Stimulated activated CD8-positive, alpha-beta memory T cell treated with anti-CD3 and anti-CD28 coated beads, Interleukin-12 subunit alpha, Interleukin-12 subunit beta, amount 100 ng/mL, for 4 hours (primary cell): ENCODE results near the gene RIN3.

Source experiments
- DNase-seq: peaks from one replicate; pipeline ENCODE4 v3.0.0-alpha.2; 2020; ENCODE audit warnings: low read depth

Gene RIN3, protein sequence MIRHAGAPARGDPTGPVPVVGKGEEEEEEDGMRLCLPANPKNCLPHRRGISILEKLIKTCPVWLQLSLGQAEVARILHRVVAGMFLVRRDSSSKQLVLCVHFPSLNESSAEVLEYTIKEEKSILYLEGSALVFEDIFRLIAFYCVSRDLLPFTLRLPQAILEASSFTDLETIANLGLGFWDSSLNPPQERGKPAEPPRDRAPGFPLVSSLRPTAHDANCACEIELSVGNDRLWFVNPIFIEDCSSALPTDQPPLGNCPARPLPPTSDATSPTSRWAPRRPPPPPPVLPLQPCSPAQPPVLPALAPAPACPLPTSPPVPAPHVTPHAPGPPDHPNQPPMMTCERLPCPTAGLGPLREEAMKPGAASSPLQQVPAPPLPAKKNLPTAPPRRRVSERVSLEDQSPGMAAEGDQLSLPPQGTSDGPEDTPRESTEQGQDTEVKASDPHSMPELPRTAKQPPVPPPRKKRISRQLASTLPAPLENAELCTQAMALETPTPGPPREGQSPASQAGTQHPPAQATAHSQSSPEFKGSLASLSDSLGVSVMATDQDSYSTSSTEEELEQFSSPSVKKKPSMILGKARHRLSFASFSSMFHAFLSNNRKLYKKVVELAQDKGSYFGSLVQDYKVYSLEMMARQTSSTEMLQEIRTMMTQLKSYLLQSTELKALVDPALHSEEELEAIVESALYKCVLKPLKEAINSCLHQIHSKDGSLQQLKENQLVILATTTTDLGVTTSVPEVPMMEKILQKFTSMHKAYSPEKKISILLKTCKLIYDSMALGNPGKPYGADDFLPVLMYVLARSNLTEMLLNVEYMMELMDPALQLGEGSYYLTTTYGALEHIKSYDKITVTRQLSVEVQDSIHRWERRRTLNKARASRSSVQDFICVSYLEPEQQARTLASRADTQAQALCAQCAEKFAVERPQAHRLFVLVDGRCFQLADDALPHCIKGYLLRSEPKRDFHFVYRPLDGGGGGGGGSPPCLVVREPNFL

DNA sequence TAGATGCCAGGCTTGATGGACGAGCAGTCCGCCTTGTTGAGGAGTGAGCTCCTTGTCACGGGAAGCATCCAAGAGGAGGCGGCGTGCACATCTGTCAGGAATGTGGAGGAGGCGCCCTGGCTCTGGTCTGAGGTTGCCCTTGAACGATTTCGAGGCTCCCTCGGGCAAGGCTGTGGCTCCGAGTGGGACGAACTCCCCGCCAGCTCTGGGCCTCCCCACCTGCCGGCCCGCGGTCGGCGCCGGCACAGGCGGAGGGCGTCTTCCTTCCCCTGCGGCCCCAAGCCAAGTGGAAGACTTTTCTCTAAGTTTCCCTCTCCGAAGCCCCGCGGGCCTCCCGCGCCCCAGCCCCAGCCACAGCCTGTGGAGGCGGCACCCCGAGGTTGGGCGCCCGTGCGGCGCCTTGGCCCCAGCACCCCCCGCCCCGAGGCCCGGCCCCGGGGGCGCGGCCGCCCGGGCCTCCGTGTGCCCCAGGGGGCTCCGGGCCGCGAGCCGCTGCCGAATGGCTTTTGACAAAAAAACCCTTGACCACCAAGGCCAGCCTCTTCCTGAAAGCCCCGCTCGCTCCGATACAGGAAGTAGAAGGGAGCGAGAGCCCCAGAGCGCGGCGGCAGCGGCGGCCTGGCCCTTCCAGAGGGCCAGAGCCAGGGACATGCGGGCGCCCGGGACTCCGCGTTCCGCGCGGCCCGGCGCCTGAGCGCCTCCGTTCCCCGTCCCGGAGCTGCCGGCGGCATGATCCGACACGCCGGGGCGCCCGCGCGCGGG lies at the start of gene RIN3:
Gene RIN3, plus strand, starts transcription at position 578 of the 762 bp plus-strand sequence. Its CDS starts 152 bp downstream, at position 730.
- peak; percentile 55 for DNase-seq

DNA sequence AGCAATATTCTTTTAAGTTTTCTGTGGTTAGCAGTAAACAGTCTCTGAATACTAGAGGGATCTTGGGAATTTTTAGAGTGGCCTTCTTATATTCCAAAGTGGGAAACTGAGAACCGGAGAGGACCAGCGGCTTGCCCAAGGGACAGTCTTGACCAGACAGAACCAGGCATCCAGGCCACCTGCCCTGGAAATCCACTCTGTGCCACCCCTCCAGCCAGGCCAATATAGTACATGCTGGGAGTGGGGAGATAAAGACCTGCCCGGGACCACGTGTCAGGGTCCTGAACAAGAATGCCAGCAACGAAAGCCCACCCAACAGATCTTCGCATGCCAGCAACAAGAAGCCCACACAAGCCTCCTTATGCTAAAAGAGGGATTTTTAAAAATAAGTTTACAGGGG lies 49.4 kb upstream of the RIN3 start:
- DNase-seq: no peak

DNA sequence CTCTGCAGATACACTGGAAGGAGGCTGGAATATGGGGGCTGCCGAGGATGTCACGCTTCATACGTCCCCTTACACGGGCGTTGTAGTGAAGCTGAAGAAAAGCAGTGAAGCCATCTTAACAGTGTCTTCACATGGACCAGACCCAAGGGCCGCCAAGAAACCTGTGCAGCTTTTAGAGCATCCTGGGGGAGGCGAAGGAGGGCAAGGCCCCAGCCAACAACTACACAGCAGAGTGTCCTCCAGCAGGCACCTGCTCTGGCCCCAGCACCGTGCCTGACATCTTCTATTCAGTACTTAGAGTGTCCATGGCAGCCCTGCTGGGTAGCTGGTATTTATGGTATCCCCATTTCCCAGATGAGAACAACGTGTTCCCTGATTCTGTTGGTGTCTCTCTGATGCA lies 48.9 kb upstream of the RIN3 start:
- no peak for DNase-seq

DNA sequence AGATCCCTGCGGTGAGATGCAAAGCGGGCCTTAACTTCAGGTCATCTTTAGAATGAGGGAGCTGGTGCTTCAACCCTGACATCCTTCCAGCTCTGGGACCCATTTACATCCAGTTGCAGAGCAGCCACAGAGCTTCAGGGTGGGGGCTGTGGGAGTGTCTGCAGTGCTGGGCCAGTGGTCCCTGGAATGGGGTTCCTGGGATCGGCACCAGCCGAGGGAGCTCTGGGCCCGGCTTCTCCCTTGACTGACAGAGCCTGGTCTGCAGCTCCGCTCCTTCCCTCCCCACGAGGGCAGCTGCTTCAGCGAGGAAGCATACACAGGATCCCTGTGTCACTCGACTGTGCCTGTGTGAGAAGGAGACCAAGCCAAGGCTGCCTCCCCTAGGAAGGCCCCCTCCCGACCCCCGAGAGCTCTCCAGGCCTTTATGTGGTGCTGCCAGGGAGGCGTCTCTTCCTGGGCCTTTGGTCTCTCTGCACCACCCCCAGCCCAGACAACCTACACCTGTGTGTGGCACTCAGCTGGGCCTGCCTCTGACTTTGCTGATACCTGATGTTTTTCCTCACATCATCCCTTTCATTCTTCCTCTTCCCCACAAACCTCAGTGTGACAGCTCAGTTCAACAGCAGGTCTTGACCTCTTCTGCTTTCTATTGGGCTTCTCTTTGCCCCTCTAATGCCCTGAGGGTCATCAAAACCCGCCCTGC lies 48.1 kb upstream of the RIN3 start:
- no peak for DNase-seq

DNA sequence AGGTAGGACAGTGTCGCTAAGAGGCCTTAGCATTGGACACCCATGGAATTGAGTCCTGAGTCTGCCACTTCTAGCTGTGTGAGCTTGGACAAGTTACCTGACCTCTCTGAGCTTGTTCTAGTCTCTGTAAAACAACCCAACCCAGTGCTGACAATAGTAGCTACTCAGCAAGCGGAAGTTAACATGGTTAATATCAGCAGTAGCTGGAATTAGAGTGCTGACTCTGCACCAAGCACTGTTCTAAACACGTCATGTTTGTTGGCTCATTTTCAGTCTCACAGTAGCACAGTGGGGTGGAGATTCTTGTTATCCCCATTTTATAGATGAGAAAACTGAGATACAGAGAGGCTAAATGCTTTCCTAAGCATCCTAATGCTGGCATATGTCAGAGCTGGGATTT lies 47.5 kb upstream of the RIN3 start:
- DNase-seq: no peak

DNA sequence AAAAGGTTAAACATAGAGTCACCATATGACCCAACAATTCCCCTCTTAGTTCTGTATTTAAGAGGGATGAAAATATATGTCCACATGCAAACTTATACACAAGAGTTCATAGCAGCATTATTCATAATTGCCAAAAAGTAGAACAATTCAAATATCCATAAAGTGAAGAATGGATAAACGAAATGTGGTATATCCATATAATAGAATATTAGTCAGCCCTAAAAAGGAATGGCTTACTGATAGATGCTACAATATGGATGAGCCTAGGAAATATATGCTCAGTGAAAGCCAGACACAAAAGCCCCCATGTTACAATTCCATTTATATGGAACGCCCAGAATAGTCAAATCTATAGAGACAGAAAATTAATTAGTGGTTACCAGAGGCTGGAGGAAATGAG lies 44.1 kb upstream of the RIN3 start:
- DNase-seq: no peak

DNA sequence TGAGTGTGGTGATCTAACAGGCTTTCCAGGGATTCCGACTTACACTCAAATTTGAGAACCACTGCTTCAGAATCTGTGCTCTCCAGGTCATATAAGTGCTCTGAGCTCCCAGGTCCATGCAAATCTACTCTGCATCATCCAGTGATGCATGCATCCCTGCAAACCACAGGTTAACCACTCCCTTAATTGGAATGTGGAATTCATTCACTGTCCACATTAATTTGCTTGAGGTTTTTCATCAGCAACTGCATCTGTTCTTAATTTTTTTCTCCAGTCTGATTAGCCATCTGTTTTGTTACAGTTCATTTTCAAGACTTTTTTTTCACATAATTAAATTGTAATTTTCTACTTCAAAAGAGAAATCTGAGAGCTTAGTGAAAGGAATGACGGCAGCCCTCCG lies 43.4 kb upstream of the RIN3 start:
- no peak for DNase-seq

DNA sequence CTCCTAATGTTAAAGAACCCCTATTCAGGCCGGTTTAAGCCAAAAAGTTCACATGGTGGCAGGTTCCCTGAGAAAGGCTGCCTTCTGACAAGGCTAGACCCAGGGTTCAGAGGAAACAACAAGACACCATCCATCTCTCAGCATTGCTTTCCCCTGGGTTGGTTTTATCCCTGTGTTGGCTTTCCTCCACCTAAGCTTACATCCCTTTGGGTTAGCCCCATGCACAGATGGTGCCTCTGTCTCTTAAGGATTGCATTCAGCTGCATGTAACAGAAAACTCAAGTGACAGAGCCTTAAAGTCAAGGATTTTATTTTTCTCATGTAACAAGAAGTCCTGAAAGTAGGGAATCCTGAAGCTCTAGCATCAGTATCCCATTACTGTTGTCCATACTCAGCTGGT lies 42.8 kb upstream of the RIN3 start:
- no peak for DNase-seq

DNA sequence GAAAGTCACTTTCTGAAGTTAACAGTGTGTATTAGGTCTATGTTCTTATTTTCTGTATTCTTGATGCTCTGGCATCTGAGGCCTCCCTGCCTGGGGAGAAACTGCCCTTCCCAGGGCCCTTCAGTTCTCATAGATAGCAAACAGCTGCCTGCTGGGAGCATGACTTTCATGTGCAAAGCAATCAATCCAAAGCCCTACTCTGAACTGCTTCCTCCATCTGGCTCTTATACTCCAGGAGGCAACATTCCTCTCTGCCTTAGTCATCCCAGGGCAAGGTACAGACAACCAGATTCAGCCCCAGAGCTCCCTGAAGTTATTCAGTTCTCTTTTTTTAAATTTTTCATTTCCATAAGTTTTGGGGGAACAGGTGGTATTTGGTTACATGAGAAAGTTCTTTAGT lies 41.7 kb upstream of the RIN3 start:
- DNase-seq: no peak

DNA sequence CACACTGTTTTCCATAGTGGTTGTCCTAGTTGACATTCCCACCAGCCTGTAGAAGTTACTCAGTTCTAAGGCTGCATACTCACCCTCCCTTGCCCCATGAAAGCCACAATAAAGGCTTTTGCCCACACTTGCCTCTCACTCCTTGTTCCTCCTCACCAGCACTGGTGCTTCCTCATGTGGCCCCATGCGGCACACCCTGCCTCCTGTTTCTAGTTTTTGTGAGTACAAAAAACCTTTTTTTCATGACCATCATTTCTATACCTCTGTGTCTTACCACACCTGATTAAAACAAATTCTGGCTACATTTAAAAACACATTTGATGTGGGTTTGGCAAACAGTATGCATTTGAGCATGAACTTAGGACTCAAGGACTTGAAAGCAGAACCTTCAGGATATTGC lies 40.7 kb upstream of the RIN3 start:
- no peak for DNase-seq

DNA sequence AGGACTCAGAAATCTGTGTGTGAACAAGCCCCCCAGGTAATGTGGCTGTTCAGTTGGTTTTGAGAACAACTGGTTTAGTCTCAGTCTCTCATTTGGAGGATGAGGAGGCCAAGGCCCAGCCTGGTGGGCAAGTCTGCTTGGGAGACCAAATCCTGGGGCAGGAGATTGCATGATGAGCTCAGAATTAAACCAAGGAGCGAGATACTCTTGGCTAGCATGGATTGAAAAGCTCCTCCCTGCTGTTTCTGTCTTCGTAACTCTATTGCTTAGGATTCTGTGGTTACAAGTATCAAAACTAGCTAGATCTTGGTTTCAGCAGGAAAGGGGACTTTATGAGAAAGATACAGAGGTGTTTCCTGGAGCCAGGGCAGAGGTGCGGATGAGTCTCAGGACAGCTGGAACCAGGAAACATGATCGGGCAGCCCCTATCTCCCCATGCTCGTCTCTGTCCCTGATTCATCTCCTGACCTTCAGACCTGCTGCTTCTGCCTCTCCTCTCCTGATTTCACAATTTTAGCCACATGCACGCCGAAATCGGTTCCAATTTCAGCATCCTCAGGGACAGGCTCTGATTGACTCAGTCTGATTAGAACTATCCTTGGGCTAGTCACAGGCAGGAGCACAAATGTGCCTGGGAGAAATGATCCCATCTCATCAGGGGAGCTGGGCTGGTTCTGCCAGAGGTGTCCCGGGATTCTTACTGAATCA lies 40.2 kb upstream of the RIN3 start:
- no peak for DNase-seq

DNA sequence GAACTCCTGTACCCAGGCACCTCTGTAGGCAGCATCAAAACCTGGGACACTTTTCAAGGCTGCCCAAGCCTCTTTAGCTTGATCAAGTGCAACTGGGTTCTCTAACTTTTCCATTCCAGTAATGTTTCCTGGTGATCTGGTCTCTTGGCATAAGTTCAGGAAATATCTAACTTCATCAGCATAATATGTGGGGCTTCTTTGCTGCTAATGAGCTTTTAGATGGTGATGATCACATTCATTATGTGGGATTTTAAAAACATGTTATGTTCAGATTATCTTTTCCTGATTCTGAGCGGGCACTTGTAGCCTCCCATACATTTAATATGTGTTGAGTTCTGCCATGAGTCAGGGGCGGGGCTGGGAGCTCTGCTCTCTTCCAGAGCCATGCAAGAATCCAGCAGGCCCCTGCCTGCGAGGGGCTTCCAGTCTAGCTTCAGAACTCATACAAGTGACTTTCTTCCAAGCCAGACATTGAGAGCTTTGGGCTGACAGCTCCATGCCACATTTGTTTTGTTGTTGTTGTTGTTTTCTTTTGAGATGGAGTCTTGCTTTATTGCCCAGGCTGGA lies 39.5 kb upstream of the RIN3 start:
- DNase-seq: no peak

DNA sequence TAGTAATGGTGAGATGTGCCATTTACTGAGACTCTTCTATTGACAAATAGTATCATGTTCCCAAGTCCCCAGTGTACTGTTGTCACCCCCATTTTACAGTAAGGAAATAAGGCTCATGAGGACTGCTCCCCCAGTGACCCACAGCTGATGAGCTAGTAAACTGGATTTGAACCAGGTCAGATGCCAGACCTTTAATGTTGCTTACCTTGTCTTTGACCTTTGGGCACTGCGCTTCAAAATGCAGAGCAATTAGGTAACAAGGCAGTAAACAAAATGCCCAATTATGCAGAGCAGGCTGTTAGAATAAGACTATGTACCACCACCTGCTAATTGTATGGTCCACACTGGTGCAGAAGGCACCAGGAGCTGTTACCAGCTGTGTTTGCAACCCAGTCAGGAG lies 38.5 kb upstream of the RIN3 start:
- DNase-seq: no peak

DNA sequence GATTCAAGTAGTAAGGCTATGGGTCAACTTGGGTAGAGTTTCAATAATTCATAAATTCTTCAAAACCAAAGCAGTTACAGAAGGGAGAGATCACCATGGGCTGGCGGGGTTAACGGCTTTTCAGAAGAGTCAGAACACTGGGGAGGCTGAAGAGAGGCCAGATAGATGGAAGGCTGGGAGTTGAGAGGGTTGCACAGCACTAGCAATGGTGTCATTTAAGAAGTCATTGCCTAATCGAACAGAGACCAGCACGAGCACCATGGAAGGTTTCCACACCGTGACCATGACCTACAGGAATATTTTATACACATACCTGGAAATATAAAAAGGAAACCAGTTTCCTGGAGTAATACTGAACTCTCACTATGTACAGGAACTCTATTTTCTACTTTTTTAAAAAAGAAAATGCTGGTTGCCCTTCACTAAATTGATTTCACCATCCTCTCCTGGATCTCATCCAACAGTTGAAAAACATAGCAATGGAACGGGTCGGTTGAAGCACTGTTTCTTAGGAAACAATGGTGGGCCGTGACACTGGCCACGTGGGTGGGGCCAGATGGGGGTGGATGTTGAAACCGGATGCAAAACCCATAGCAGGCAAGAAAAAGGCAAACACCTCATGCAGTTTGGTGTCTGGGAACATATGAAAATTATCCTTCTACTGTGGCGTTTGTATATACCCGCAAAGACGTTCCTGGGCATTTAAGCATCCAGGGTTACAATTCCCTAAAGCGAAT lies 38.0 kb upstream of the RIN3 start:
- DNase-seq: no peak

DNA sequence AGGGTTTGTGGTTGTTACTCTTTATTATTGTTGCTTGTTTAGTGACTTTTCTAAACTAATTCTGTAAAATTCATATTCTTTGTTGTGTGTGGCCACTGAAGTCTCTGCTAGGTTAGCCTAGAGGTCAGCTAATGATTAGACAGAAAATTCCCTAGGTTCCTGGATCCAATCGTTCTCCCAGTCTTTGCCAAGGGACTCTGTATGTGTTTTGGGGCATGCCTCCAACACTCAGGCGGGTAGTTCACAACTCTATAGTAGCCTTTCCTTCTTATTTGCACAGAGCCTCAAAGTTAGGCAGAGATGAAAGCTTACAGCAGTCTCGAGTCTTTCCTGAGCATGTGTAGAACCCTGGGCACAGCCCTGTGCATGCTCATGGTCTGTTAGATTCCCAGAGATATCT lies 32.7 kb upstream of the RIN3 start:
- no peak for DNase-seq

DNA sequence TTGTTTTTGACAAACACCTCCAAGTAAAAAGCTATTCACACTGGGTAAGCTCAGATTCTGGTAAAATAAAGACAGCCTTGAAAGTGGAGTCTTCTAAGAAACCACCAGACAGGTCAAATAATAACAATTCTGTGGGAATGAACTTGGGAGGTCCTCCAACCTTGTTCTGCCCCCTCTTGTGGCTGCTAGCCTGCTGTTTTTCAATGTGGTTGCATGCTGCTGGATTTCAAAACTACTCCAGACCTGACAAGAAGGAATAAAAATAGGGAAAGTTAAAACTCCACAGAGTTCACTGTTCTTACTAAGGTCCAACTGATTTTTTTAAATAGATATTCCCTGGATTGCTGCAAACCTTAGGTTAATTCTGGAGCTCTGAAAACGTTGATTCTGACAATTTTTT lies 32.2 kb upstream of the RIN3 start:
- no peak for DNase-seq

DNA sequence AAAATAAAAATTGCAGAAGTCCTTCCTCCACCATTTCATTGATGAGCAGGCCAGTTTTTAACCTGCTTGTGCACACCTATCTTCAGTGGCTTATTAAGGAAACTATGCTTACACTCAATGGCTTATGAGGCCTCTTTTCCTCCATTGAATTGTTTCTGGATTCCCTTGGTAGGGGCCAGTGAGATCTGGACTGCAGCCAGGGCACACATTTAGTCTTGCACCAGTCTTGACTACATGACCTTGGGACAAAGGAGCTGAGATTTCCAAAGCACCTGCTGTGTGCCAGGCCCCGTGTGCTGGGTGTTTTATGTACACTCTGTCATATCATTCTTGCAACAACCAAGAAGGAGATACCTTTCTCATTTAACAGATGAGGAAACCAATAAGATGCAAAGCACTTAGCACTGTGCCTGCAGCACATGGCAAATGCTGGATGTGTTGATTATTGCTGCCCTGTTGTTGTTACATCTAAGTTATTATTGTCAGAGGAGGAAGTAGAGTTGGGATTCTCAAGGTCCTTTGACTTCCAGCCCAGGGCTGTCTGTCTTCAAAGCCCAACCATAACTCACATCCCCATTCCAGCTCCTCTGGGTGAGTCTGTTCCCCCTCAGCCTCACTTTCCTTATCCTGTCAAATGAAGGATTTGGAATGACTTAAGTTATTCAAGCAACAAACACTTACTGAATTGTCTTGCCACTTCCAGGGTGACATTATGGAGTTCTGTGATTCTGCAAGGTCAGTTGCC lies 31.6 kb upstream of the RIN3 start:
- no peak for DNase-seq

DNA sequence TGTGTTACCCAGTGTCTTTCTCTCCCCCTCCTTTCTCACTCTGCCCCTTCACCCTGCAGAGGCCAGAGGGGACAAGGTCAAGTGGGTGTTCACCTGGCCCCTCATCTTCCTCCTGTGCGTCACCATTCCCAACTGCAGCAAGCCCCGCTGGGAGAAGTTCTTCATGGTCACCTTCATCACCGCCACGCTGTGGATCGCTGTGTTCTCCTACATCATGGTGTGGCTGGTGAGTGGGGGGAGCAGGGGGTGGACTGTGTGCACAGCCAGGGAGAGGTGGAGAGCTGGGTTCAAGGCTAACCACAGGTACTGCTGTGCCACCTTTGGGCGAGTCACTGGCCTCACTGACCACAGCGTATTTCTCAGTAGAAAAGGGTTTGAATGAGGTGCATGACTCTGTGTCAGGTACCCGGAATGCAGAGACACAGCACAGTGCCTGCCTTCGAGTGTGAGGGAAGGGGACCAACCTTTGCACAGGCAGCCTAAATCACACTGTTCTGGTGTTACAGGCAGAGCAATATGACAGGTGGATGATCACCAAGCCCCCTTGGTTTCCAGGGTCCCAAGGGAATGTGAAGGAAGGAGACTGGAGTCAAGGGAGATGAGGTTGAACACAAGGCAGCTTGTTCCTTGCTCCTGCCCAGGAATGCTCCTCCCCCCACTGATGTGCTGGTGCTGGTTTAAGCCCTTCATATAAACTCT lies 30.8 kb upstream of the RIN3 start:
- no peak for DNase-seq
